OCI-LY3 (cell line): ENCODE data around the gene TM4SF1.

Experiments used
- CTCF ChIP-seq: fragments of 200-600, 300-600 bp; sonication (generic); IDR thresholded peaks from 2 replicates; pipeline ENCODE4 v1.5.1; 2014; ENCODE audit warnings: antibody characterized with exemption, low read length, low read depth
- EZH2phosphoT487 ChIP-seq: fragments of 200-600 bp; shearing (Covaris generic); IDR thresholded peaks from 2 replicates; pipeline ENCODE4 v1.6.1; 2018; ENCODE audit warnings: antibody characterized with exemption, mixed run types, low read depth

GRCh38 chr3:149406244-149406752, 28.8 kb upstream of the TM4SF1 start:
- no peak for TF ChIP-seq CTCF
- TF ChIP-seq EZH2phosphoT487: no peak
